ENCODE results near the gene SAA1. TPM values are rescaled to one million over a fixed set of nuclear protein-coding genes. Genes with fewer than 3 reads are reported as not detected.
A peak's percentile ranks its signal among the peaks of the same experiment; 100 is the strongest.
"Not testable (repeated sequence)": the region's sequence is repeated elsewhere in the genome, so short reads cannot be mapped to it uniquely, and the experiment has no call there.

SAA1 gene
- total and polyA plus RNA-seq, 2 experiments from 2014 or later: not detected

DNA sequence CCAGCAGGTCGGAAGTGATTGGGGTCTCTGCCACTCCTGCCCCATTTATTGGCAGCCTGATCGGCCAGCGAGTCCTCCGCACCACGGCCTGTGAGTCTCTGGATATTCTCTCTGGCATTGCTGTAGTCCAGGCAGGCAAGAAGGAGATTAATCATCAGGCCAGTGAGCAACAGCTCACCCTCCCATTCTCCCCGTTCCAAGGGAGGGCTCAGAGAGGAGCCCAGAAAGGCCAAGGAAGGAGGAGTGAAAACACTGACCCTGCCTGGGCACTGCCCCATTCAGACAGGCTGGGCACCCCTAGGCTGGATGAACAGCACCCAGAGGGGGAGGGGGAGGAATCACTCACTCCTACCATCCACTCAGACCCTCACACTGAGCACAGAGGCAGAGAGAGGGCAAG is 20.7 kb upstream of the SAA1 start:
- H3K4me1 ChIP-seq (ENCODE audit: insufficient read depth): no peaks in the 10 kb centered on the region
- WGBS, 2 experiments (ENCODE audit: low coverage in 1 of 2, low lambda C conversion rate in 2 of 2, missing lambda C conversion rate in 2 of 2): 21 to 32% methylated on average over 6 of the region's 6 CpGs
- TF ChIP-seq EZH2 (IDR thresholded peaks at IDR 0.05; ENCODE audit: insufficient read depth, poor library complexity, severe bottlenecking): no peak
- peak; percentile 61 for DNase-seq
- H3K9me3 ChIP-seq (ENCODE audit: low read depth): no peaks in the 10 kb centered on the region
- in situ Hi-C loops (cut with MboI): no loop called here
- no peak overlapping the region for H3K4me2 ChIP-seq (ENCODE audit: unreplicated experiment)
- no peaks in the 10 kb centered on the region for H3K9me2 ChIP-seq (ENCODE audit: insufficient read depth)
- H3K4me3 ChIP-seq: no peak overlapping the region
- no peak overlapping the region for H3K27ac ChIP-seq
- H3K27me3 ChIP-seq (replicated peaks; ENCODE audit: insufficient read depth): no peaks in the 10 kb centered on the region
- H3K79me2 ChIP-seq (ENCODE audit: insufficient read depth): no peaks in the 10 kb centered on the region
- no peak overlapping the region for H3K9ac ChIP-seq
- peak overlapping the region; percentile 62 for H2AFZ ChIP-seq
- H4K20me1 ChIP-seq (ENCODE audit: insufficient read depth): no peaks in the 10 kb centered on the region
- H3K36me3 ChIP-seq (ENCODE audit: low read depth): no peaks in the 10 kb centered on the region
- H3F3A ChIP-seq (ENCODE audit: insufficient read depth): no peaks in the 10 kb centered on the region

GRCh38 chr11:18246379-18247190 is 19.5 kb upstream of the SAA1 start:
- H3K9me3 ChIP-seq (ENCODE audit: low read depth); H3K79me2 ChIP-seq (ENCODE audit: insufficient read depth); H3K4me3 ChIP-seq; H3K9ac ChIP-seq; H3F3A ChIP-seq (ENCODE audit: insufficient read depth); H3K36me3 ChIP-seq (ENCODE audit: low read depth); H3K4me1 ChIP-seq (ENCODE audit: insufficient read depth); H3K4me2 ChIP-seq (ENCODE audit: unreplicated experiment); H3K27me3 ChIP-seq (replicated peaks; ENCODE audit: insufficient read depth); H3K9me2 ChIP-seq (ENCODE audit: insufficient read depth); H2AFZ ChIP-seq; H3K27ac ChIP-seq; H4K20me1 ChIP-seq (ENCODE audit: insufficient read depth); in situ Hi-C loops (cut with MboI); DNase-seq: not testable (repeated sequence)
- WGBS, 2 experiments (ENCODE audit: low coverage in 1 of 2, low lambda C conversion rate in 2 of 2, missing lambda C conversion rate in 2 of 2): 76 to 79% methylated on average over 11 of the region's 11 CpGs

DNA sequence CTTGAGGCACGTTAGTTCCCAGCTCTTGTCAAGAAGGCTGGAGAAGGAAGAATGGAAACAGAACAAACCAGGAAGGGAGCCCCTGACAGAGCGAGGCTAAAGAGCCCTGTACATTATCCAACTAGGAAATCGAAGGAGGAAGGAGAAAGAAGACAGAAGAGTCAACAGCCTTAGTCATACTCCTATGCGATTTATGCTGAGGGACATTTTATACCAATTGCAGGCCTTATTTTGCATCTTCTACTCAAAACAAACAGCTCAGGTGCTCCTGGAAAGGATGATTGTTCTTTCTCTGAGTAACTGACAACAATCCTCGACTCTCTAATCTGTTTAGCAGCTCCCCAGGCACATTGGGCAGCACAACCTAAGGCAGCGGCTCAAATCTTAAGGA is 18.9 kb upstream of the SAA1 start:
- H3K9me3 ChIP-seq (ENCODE audit: low read depth); H3K27ac ChIP-seq; H3K36me3 ChIP-seq (ENCODE audit: low read depth); H3K4me3 ChIP-seq; H3K4me1 ChIP-seq (ENCODE audit: insufficient read depth); in situ Hi-C loops (cut with MboI); H3K9ac ChIP-seq; H2AFZ ChIP-seq; H4K20me1 ChIP-seq (ENCODE audit: insufficient read depth); H3K27me3 ChIP-seq (replicated peaks; ENCODE audit: insufficient read depth); DNase-seq; H3K4me2 ChIP-seq (ENCODE audit: unreplicated experiment); H3K79me2 ChIP-seq (ENCODE audit: insufficient read depth); H3K9me2 ChIP-seq (ENCODE audit: insufficient read depth); H3F3A ChIP-seq (ENCODE audit: insufficient read depth): not testable (repeated sequence)
- WGBS, 2 experiments (ENCODE audit: low coverage in 1 of 2, low lambda C conversion rate in 2 of 2, missing lambda C conversion rate in 2 of 2): 57 to 60% methylated on average over 4 to 6 of the region's 6 CpGs

DNA sequence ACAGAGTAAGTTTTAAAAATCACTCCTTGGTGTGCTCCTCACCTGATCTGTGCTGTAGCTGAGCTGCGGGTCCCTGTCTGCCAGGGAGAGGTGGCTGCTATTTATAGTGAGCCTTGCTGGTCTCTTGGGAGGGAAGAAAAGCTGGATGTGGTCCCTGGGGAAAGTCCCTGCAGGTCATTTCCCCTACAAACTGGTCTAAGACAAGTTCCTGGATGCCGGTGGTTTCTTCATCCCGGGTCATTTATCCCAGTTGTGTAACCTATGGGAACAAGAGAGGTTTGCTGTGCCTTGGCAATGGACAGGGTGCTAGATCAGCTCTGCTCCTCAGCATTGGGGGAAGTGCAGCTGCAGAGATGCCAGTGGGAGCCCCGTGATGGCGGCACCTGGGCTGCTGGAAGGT is 17.5 kb upstream of the SAA1 start, which contains the start of gene SAA2:
Gene SAA2 (minus strand): TSS at position 108 of the 400 bp plus-strand sequence. CDS start 657 bp downstream, outside the sequence.
- no peak within 1 kb of the TSS for H2AFZ ChIP-seq
- H3K9ac ChIP-seq: no peak within 1 kb of the TSS
- no peak within 1 kb of the TSS for H3K4me2 ChIP-seq (ENCODE audit: unreplicated experiment)
- no peaks in the 10 kb centered on the region for H3K4me1 ChIP-seq (ENCODE audit: insufficient read depth)
- in situ Hi-C loops (cut with MboI): no loop called here
- no peaks in the 10 kb centered on the region for H3K9me2 ChIP-seq (ENCODE audit: insufficient read depth)
- no peak for DNase-seq
- H3K27me3 ChIP-seq (replicated peaks; ENCODE audit: insufficient read depth): no peaks in the 10 kb centered on the region
- no peaks in the 10 kb centered on the region for H3K9me3 ChIP-seq (ENCODE audit: low read depth)
- no peaks in the 10 kb centered on the region for H3K79me2 ChIP-seq (ENCODE audit: insufficient read depth)
- 59 to 61% methylated on average over 3 to 5 of the region's 5 CpGs for WGBS, 2 experiments (ENCODE audit: low coverage in 1 of 2, low lambda C conversion rate in 2 of 2, missing lambda C conversion rate in 2 of 2)
- no peak within 1 kb of the TSS for H3K4me3 ChIP-seq
- no peaks in the 10 kb centered on the region for H4K20me1 ChIP-seq (ENCODE audit: insufficient read depth)
- TF ChIP-seq EZH2phosphoT487 (IDR thresholded peaks at IDR 0.05; ENCODE audit: insufficient read depth, low read depth): no peak
- no peak for TF ChIP-seq EZH2 (IDR thresholded peaks at IDR 0.05; ENCODE audit: insufficient read depth, poor library complexity, severe bottlenecking)
- H3F3A ChIP-seq (ENCODE audit: insufficient read depth): no peaks in the 10 kb centered on the region
- H3K36me3 ChIP-seq (ENCODE audit: low read depth): no peaks in the 10 kb centered on the region
- no peak within 1 kb of the TSS for H3K27ac ChIP-seq

DNA sequence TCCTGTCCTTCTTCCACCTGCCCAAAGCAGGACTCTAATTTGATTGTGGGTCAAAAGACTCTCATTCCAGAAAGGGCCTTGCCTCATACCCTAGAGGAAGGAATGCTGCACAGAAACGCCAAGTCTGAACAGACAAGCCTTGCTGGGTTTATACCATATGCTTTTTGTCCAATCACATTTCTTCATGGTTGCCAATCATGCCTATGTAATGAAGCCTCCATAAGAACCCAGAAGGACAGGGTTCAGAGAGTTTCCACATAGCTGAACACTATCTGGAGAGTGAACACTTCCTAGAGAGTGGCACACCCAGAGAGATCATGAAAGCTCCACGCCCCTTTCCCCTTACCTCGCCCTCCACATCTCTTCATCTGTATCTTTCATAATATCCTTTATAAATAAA is 12.8 kb upstream of the SAA1 start:
- H2AFZ ChIP-seq: no peak overlapping the region

More for the DNA sequence above, 12.8 kb upstream of the SAA1 start:
- Histone ChIP-seq H3K36me3 (ENCODE audit: low read depth) (no peaks in the 10 kb centered on the region), H3K79me2 (ENCODE audit: insufficient read depth) (no peaks in the 10 kb centered on the region), H3K9ac (no peak overlapping the region), H3K9me2 (ENCODE audit: insufficient read depth) (no peaks in the 10 kb centered on the region), H3K27me3 (replicated peaks; ENCODE audit: insufficient read depth) (peaks cover 7% of the 10 kb centered on the region; the same call in 1 of the 2 replicates), H3K4me2 (ENCODE audit: unreplicated experiment) (no peak overlapping the region), H4K20me1 (ENCODE audit: insufficient read depth) (no peaks in the 10 kb centered on the region), H3K9me3 (ENCODE audit: low read depth) (no peaks in the 10 kb centered on the region), H3F3A (ENCODE audit: insufficient read depth) (no peaks in the 10 kb centered on the region), H3K4me3 (no peak overlapping the region), H3K4me1 (ENCODE audit: insufficient read depth) (no peaks in the 10 kb centered on the region), H3K27ac (no peak overlapping the region)
- 70 to 84% methylated on average over 3 of the region's 3 CpGs for WGBS, 2 experiments (ENCODE audit: low coverage in 1 of 2, low lambda C conversion rate in 2 of 2, missing lambda C conversion rate in 2 of 2)
- in situ Hi-C loops (cut with MboI): no loop called here
- DNase-seq: no peak
- TF ChIP-seq EZH2 (IDR thresholded peaks at IDR 0.05; ENCODE audit: insufficient read depth, poor library complexity, severe bottlenecking): no peak
- no peak for TF ChIP-seq EZH2phosphoT487 (IDR thresholded peaks at IDR 0.05; ENCODE audit: insufficient read depth, low read depth)

Measured in GM23248 (cell line).